ENCODE results near the gene DNAJC19.

DNAJC19 gene

DNA sequence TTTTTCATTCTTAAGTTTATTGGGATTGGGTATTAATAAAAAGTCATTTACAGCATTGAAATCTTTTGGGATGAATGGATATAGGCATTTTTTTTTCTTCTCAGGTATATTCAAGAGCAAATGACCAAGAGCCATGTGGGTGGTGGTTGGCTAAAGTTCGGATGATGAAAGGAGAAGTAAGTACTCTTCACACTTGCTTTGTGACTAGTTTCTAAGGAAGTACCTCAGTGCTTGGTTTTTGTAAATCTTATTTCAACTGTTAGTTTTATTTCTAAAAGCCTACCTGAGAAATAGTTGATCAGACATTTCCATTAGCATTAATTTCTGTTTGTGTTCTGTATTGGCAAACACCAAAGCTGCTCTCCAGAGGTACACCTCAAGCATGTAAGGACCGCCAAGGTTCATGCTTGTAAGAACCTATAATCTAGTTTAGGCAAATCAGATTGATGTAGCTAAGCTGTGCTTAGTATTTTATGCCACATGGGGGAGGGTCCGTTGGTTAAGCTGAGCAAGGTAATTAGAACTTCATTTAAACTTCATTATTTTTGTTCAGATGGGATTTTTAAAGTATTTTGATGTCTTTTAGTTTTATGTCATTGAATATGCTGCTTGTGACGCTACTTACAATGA is 41.7 kb downstream of the DNAJC19 start:
- H3K9me2 ChIP-seq (ENCODE audit: low read depth, low read length) = no peaks in the 10 kb centered on the region
- no peak overlapping the region for H3K4me2 ChIP-seq (ENCODE audit: low read length)
- no peak overlapping the region for H2AFZ ChIP-seq (ENCODE audit: low read length)
- H4K20me1 ChIP-seq (ENCODE audit: insufficient read depth, low read length) = no peaks in the 10 kb centered on the region
- no peak overlapping the region for H3K9ac ChIP-seq (ENCODE audit: low read length)
- peaks cover 92% of the 10 kb centered on the region for H3K36me3 ChIP-seq (ENCODE audit: insufficient read depth, low read length)
- H3K27me3 ChIP-seq (ENCODE audit: insufficient read depth, low read length) = no peaks in the 10 kb centered on the region
- H3K9me3 ChIP-seq (ENCODE audit: low read length) = no peaks in the 10 kb centered on the region
- peaks cover 15% of the 10 kb centered on the region for H3K79me2 ChIP-seq (ENCODE audit: insufficient read depth, low read length)
- no peak for TF ChIP-seq EZH2 (IDR thresholded peaks at IDR 0.05; ENCODE audit: borderline replicate concordance, low read length)
- TF ChIP-seq, protein P1, sequence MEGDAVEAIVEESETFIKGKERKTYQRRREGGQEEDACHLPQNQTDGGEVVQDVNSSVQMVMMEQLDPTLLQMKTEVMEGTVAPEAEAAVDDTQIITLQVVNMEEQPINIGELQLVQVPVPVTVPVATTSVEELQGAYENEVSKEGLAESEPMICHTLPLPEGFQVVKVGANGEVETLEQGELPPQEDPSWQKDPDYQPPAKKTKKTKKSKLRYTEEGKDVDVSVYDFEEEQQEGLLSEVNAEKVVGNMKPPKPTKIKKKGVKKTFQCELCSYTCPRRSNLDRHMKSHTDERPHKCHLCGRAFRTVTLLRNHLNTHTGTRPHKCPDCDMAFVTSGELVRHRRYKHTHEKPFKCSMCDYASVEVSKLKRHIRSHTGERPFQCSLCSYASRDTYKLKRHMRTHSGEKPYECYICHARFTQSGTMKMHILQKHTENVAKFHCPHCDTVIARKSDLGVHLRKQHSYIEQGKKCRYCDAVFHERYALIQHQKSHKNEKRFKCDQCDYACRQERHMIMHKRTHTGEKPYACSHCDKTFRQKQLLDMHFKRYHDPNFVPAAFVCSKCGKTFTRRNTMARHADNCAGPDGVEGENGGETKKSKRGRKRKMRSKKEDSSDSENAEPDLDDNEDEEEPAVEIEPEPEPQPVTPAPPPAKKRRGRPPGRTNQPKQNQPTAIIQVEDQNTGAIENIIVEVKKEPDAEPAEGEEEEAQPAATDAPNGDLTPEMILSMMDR (IDR thresholded peaks at IDR 0.05; ENCODE audit: low read length) = no peak
- no peak overlapping the region for H3K27ac ChIP-seq (ENCODE audit: low read depth, low read length, poor library complexity, severe bottlenecking)
- peaks cover 10% of the 10 kb centered on the region for H3K4me1 ChIP-seq (ENCODE audit: insufficient read depth, low read length, severe bottlenecking)
- no peaks in the 10 kb centered on the region for H3F3A ChIP-seq (ENCODE audit: insufficient read depth, low read length)
- H3K4me3 ChIP-seq (ENCODE audit: low read depth, low read length, poor library complexity, severe bottlenecking) = no peak overlapping the region

DNA sequence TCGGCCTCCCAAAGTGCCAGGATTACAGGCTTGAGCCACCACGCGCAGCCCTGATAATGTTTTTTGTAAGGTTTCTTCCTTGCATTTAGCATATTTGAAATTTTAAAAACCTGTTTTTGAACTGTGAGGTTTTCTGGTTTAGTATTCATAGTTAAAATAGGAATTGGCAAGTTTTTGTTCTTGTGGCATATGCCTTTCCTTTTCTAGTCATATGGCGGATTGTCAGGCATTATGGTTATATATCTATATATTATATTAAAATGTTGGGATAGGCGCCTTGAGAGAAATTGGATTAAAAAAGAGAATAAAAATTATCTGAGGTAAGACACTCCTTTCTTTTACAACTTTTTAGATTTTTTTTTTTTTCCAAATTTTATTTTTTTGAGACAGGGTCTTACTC is 48.7 kb downstream of the DNAJC19 start:
- H3K4me2 ChIP-seq (ENCODE audit: low read length) = no peak overlapping the region
- H3K79me2 ChIP-seq (ENCODE audit: insufficient read depth, low read length) = peaks cover 64% of the 10 kb centered on the region
- H3K27ac ChIP-seq (ENCODE audit: low read depth, low read length, poor library complexity, severe bottlenecking) = no peak overlapping the region
- H3F3A ChIP-seq (ENCODE audit: insufficient read depth, low read length) = no peaks in the 10 kb centered on the region
- no peaks in the 10 kb centered on the region for H3K27me3 ChIP-seq (ENCODE audit: insufficient read depth, low read length)
- peaks cover 85% of the 10 kb centered on the region for H3K36me3 ChIP-seq (ENCODE audit: insufficient read depth, low read length)
- no peaks in the 10 kb centered on the region for H3K9me2 ChIP-seq (ENCODE audit: low read depth, low read length)
- no peaks in the 10 kb centered on the region for H4K20me1 ChIP-seq (ENCODE audit: insufficient read depth, low read length)
- H3K4me1 ChIP-seq (ENCODE audit: insufficient read depth, low read length, severe bottlenecking) = no peaks in the 10 kb centered on the region
- no peak overlapping the region for H2AFZ ChIP-seq (ENCODE audit: low read length)
- no peak for TF ChIP-seq EZH2 (IDR thresholded peaks at IDR 0.05; ENCODE audit: borderline replicate concordance, low read length)
- TF ChIP-seq, protein P1 (IDR thresholded peaks at IDR 0.05; ENCODE audit: low read length) = no peak
- no peak overlapping the region for H3K9ac ChIP-seq (ENCODE audit: low read length)
- no peak overlapping the region for H3K4me3 ChIP-seq (ENCODE audit: low read depth, low read length, poor library complexity, severe bottlenecking)
- no peaks in the 10 kb centered on the region for H3K9me3 ChIP-seq (ENCODE audit: low read length)

DNA sequence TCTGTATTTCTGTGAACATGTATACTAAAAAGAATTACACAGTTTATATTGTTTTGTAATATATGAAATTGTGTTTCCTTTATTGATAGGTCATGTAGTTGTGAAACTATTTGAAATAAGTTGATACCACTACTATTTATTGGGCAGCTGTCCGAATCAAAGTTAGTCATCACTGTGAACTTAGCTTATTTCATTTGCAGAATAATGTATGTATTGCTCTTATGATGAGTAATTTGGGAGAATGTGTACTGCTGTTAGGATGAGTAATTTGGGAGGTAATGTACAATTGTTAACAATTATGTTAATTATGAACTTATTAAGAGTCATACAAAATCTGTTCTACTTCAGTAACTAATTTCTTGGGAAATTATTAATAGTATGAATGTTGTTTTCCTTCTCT is 54.9 kb downstream of the DNAJC19 start:
- Histone ChIP-seq H3K4me3 (ENCODE audit: low read depth, low read length, poor library complexity, severe bottlenecking) (no peak overlapping the region), H3F3A (ENCODE audit: insufficient read depth, low read length) (no peaks in the 10 kb centered on the region), H3K4me2 (ENCODE audit: low read length) (no peak overlapping the region), H3K4me1 (ENCODE audit: insufficient read depth, low read length, severe bottlenecking) (peaks cover 19% of the 10 kb centered on the region), H3K9ac (ENCODE audit: low read length) (no peak overlapping the region), H3K9me2 (ENCODE audit: low read depth, low read length) (no peaks in the 10 kb centered on the region), H3K27ac (ENCODE audit: low read depth, low read length, poor library complexity, severe bottlenecking) (no peak overlapping the region), H2AFZ (ENCODE audit: low read length) (no peak overlapping the region), H3K79me2 (ENCODE audit: insufficient read depth, low read length) (peaks cover 90% of the 10 kb centered on the region), H3K27me3 (ENCODE audit: insufficient read depth, low read length) (no peaks in the 10 kb centered on the region), H3K36me3 (ENCODE audit: insufficient read depth, low read length) (peaks cover 70% of the 10 kb centered on the region), H4K20me1 (ENCODE audit: insufficient read depth, low read length) (peaks cover 19% of the 10 kb centered on the region), H3K9me3 (ENCODE audit: low read length) (no peaks in the 10 kb centered on the region)
- TF ChIP-seq EZH2 (IDR thresholded peaks at IDR 0.05; ENCODE audit: borderline replicate concordance, low read length) = no peak
- TF ChIP-seq, protein P1 (IDR thresholded peaks at IDR 0.05; ENCODE audit: low read length) = no peak

Measured in OCI-LY1 (cell line).